Measurements from ENCODE around the gene TGM5.
"Not testable (repeated sequence)": the region's sequence is repeated elsewhere in the genome, so short reads cannot be mapped to it uniquely, and the experiment has no call there.

The TGM5 gene

DNA sequence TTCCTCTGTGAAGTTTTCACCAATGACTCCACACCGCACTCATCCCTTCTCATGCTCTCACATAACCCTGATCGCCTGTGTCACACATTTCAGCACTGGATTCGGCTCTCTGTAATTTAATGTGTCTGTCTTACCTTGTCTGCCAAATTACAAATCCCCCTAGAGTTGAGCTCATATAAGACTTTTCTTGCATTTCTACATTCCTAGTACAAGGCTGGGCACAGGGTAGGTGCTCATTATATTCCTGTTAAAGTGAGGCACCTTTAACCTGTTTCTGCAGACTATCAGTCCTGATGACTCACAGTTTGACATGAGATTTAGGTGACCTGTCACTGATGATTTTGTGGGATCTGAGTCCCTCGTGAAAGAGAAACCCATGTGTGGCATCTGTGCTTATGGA, 22.6 kb downstream of the TGM5 start:
- no peak for DNase-seq

DNA sequence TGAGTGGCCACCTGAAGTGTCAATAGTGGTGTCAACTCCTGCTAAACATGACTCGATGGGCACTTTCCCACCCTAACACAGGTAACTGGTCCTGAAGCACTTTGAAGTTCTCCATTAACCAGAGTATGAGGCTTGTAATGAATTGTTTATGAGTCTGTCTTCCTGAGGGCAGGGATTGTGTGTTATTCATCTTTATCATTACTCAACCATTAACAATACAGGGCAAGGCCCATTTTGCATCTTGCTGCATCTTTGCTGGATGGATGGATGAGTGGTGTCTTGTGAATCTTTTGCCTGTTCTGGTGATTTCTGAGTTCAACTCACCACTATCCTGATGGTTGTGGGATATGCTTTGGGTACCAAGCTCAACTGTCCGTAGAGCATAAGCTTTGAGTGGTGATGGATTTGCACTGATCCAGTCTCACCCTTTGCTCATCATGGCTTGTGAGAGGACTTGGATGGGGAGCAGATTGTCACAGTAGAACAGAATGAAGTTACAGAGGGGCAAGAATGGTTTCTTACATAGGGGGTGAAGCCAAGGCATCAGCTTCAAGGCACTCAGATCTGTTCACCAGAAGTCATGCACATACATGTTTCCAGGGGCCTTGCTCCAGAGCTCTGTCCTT, 23.6 kb downstream of the TGM5 start:
- no peak for DNase-seq

DNA sequence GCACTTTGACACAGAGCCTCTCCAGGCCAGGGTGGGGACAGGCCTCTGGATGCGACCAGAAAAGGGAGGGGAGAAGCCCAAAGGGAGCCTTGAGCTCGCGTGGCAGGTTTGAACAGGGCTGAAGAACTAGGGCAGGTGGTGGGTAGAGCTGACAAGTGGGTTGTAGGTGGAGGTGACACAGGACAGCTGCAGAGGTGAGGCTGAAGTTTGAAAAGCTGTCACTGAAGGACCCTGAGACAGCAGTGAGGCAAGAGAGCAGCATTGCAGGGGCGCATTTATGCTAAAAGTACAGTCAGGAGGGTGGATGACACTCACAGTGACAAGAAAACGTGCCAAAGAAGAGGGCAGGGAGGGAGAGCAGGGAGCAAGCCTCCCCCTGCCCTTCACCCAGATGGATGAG, 24.1 kb downstream of the TGM5 start:
- DNase-seq, result no peak

DNA sequence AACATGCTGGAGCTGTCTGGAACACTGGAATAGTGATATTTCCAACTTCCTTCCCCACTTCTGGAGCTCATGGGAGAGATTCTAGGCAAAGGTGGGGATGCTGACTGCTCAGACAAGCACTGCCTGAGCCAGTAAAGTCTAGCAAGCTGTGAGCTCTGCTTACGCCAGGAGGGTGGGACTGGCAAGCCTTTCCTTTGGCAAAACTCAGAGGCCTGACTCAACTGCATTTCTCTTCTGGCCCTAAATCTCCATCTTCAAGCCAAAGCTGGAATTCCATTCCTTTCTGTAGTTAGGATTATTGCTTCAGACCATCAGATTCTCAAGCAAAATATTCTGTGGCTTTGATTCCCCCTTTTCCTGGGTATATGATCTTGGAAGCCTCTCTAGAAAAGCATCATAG, 25.6 kb downstream of the TGM5 start:
- DNase-seq, result no peak

DNA sequence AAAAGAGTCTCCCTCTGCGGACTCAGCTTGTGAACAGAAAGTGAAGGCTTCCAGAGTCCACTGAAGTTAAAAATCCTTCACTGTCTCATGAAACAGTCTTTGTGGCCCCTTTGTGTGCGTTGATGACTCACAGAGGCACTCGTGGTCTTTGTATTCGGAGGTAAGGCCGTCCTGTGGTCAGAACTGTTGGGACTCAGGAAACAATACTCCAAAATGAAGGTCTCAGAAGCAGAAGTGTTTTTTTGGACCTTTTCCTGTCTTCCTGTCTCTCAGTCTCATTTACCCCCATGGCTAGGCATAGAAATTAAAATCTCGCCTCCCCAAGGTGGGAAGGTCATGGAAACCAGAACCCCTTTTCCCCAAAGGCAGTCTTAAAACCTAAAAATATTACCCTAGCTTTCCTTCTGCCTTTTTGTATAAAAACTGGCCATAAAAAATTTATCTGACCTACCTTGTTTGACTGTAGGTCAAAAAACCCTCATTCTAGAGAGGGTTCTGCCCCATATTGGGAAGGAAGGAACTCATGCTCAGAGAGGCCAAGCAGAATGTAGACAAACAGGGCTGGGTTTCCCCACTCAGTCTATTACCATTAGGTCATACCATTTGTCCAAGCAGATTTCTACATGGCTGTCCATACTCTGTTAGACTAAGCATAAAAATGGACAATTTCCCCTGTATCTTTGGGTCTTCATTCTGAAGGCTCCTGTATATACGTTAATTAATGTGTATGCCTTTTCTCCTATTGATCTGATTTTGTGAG, 26.8 kb downstream of the TGM5 start:
- peak; percentile 84 for DNase-seq

DNA sequence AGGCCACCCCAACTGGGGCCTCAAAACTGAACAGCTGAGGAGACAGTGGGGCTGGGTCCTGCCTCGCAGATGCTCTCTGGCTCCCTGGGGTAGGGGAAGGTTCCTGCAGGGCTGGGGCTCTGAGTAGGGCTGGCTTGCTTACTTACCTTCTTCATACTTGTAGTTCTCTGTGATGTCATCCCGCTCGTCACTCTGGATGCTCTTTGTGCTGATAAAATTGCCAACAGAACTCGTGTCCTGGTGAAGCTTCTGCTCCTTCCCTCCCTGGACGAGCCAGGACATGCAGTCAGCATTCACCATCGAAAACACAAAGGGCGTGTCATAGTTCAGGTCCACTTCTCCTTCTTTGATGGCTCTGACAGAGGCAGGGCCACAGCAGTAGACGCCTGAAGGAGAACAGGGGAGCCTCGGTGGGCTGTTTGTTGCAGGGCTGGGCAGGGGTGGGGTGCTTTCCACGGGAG, 28.0 kb downstream of the TGM5 start:
- peak; percentile 33 for DNase-seq

DNA sequence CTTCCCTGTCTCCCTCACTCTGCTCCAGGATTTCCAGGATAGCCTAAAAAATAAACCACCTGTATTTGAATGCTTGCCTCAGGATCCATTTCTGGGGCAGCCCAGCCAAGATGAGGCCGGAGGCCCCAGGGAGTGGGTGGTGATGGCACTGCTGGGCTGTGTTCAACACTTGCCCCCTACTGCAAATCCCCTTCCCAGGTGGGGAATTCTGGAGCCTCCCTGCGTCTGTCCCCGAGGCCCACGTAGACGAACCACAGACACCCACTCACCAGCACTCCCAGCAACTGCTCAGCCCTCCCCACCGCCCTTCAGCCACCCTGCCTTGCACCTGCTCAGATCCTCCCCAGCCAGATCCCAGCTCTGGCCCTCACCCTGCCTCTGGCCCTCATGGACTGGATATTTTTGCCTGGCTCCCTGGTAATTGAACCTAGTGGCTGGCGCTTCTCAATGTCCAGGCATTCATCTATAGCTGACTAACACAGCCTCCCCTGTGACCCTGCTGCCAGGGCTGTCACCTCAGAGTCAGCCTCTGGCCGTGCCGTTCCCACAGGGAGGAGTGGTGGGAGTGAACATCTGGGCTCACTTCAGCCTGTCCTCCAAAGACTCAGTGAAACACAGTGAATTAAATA, 28.8 kb downstream of the TGM5 start:
- DNase-seq, result no peak

DNA sequence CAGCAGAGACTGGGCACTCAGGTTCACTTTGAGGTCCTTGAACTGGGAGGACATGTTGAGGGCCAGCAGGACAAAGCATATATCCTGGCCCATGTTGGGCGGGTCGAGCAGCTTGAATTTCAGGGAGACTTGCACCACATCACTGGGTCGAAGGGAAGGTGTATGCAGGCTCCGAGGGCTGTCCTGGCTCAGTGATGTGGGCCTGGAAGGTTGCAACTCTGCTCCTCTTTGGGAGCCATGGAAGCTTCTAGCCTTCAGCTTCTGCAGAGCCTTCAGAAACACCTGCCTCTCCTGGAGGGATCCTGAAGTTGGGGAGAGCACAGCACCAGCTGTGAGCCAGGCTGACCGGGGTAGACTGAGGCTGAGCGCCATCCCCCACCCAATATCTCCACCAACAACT, 31.2 kb downstream of the TGM5 start:
- no peak for DNase-seq

DNA sequence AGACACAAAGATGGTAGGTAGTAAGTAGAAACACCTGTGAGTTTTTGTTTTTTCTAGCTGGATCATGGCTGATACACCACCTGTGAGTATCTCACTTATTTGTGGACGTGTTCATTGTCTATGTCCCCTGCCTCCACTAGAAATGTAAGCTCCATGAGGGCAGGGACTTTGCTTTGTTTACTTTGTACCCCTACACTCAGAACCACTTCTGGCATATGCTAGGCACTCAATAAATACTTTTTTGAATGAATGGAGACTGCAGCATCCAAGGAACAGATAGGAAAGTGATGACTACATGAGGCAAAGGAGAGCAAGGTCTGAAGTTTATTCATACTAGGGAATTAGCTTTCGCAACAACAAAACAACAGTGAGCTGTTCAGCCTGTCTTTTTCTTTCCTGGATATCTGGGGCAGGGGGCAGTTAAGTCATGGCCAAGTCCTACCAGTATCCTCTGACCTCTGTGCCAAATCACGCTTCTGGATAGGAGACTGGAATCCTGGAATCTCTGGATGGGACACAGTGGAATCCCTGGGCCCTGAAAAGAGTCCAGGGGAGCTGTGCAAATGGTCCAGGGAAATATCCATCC, 34.3 kb downstream of the TGM5 start:
- DNase-seq, result no peak

DNA sequence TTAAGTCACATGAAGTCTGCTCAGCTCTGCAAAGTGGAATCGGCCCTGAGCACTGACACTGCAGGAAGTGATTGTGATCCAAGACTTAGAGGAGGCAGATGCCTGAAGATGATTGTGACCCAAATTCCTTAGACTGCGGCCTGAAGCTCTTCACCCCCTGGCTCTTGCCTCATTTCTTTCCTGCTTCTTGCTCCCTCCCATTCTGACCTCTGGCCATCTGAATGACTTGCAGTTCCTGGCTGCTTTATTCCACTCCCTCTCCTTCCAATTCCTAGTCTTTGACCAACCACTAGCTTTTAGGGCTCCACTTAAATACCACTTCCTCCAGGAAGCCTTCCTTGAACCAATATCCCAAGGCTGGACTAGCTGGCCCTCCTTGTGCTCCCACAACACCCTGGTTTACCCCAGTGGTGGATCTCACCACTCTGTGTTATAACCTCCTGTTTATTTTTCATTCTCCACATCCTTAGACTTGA, 36.0 kb downstream of the TGM5 start:
- DNase-seq, result peak; percentile 63

DNA sequence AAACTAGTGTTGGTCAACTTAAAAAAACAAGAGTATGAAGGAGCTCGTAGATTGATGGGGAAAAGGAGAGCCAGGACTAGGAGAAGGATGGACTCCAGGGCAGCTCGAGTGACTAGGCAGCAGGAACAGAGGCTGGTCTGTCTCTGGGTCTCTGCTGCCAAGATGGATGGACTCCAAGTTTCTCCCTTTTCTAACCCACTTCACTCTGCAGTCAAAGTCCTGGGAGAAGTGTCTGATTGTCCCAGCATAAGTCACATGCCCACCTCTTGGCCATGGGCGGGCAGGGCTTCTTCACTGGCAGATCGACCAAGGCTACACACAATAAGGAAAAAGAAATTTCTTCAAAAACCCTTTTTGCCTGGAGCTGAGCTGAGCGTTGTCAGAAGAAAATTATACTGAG, 36.8 kb downstream of the TGM5 start:
- DNase-seq, result no peak

DNA sequence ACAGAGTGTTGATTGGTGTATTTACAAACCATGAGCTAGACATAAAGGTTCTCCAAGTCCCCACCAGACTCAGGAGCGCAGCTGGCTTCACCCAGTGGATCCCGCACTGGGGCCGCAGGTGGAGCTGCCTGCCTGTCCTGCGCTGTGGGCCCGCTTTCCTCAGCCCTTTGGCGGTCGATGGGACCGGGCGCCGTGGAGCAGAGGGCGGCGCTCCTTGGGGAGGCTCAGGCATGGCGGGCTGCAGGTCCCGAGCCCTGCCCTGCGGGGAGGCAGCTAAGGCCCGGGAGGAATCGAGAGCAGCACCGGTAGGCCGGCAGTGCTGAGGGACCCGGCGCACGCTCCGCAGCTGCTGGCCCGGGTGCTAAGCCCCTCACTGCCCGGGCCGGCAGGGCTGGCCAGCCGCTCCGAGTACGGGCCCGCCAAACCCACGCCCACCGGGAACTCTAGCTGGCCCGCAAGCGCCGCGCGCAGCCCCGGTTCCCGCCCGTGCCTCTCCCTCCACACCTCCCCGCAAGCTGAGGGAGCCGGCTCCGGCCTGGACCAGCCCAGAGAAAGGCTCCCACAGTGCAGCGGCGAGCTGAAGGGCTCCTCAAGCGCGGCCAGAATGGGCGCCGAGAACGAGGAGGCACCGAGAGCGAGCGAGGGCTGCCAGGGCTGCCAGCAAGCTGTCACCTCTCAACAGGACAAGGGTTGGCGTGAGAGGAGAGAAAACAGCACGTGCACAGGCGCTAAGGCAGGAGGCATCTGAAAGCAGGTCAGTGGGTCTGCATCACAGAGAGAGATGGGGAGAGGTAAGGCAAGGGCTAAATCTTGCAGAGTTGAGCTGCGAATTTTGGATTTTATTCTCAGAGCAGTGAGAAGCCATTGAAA, 40.1 kb downstream of the TGM5 start:
- no peak for DNase-seq

DNA sequence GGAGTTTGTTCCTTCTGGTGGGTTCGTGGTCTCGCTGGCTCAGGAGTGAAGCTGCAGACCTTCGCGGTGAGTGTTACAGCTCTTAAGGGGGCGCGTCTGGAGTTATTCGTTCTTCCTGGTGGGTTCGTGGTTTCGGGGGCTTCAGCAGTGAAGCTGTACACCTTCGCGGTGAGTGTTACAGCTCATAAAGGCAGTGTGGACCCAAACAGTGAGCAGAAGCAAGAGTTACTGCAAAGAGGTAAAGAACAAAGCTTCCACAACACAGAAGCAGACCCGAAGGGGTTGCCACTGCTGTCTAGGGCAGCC, 40.8 kb downstream of the TGM5 start:
- DNase-seq, result not testable (repeated sequence)

DNA sequence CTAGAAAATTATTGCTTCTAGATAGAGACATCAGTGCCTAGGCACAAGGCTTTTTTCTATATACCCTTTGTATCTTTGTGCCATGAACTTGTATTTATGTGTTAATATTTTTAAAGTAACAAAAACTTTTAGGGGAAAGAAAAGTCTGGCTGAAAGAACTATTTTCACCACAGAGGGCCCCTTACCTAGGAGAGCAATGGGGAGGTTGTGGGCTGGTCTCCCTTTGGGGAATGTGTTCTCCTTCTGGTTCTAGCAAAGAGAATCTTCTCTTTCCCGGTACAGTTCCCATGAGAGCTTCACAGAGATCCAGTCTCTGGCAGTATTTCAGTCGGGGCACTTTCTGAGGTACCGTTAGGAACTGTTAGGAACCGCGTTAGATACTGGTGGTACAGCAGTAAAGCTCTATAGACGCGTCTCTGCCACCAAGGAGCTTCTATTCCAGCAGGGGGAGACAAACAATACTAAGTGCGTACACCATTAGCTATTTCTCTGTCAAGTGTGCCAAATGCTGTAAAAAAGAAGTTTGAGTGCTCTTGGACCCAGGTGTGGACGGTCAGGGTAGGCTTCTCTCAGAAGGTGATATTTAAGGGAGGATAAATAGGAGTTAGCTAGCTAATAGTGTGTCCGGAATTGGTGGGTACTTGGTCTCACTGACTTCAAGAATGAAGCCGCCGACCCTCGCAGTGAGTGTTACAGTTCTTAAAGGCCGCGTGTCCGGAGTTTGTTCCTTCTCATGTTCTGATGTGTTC, 41.4 kb downstream of the TGM5 start:
- DNase-seq, result peak; percentile 94

DNA sequence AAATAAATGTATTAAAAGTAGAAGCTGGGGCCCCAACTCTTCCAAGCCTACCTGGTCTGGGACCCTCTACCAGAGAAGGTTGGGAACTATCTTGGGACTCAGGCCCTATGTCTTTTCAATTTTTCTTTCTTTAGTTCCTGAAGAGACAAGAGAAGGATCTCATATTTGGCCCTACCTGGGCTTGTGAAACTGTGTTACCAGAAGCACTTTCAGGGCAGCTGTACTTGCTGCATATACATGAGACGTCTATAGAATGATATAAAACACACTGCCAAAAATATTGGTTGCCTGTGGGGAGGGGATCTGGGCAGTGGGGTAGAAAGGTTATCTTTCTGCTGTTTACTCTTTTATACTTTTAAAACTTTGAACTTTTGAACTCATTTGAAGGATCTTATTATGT, 45.3 kb downstream of the TGM5 start:
- DNase-seq, result no peak

DNA sequence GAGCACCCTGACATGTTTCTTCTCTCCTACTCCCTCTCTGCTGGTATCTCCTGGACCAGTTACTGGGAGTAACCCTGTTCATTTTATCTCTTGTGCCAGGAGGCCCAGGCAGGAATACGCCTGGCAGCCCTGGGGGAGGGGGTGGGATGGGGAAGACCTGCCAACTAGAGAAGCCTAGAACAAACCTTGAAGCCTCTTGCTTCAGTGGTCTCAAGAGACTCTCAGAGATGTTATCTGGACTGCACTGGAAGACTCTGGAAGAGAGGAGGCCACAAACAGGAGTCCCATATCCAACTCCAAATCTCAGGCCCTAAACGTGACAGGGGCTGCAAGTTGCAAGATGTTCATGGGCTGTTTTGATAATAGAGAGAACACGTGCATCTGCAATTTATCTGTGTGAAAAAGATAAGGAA, 45.7 kb downstream of the TGM5 start, which contains the start of gene EPB42:
TSS of gene EPB42 (minus strand) at position 28 of the 413 bp plus-strand sequence. CDS start 193 bp downstream, outside the sequence.
- peak; percentile 94 for DNase-seq

DNA sequence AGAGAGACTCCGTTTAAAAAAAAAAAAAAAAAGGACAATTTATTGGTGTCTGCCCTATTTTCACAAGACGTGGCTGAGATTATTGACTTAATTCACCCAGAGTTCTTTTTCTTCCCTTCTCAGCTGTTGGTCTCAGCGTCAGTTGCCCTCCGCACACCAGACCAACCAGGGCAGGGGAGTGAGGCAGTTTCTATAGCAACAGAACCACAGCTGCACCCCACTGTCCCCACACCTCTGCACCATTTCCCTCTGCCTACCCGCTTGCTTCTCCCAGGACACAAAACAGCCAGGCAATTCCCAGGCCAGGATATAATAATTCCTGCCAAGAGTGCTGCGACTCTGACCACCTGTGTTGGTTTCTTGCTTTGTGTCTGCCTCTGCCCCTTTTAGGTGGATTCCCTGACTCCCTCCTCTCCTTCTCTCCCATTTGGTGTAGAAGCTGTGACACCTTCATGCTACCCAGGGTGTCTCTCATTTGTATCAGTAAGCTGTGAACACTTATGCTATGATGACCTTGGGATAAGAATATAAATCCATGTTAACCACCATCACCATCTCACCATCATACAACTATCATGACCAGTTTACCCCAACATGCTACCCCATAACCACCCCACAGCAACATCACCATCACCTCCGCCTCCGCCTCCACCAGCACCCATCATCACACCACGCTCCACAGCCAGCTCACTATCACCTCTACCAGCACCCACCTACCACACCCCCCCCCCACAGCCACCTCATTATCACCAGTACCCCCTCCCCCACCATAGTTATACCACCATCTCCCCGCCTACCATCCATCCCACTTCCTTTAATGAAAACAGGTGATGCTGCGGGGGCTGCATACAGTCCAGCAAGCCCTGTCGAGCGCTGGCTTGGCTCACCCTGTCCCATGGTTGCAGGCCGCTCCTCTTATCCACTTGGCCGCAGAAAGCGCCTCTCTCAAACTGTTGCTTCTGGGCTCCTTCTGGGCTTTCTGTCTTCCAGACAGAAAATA, 46.5 kb downstream of the TGM5 start:
- DNase-seq, result no peak

DNA sequence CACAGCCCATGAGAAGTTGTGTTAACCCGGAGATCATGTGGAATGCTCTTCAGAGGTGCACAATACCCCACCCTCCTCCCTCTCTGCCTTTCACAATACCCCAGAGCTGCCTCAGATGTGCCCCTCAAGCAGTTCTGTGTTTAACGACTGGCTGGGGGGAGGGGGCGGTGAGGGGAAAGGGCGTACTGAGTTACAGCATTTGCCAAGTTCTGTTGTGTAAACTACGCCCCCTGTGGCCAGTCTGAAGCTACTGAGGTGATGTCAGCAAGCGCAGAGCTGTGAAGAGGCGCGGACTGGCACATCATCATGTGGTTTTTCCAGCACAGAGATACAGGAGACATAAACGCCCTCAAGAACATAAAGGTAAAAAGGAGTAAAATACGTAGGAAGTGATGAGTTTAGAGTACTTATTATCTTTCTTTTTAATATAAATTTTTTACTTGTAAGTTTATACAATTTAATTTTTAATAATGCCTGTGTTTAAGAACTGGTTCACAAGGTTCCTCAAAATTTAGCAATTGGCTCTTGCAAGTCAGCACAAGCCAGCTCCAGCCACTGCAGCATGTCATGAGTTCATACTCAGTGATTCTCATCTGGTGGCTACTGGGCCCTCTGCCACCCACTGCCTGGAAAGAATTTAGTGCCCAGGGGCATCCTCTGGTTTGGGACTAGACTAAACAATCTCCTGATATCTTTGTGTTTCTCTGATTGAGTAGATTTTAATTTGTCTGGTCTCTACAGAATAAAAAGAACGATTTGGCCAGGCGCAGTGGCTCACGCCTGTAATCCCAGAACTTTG, 47.6 kb downstream of the TGM5 start:
- peak; percentile 83 for DNase-seq

DNA sequence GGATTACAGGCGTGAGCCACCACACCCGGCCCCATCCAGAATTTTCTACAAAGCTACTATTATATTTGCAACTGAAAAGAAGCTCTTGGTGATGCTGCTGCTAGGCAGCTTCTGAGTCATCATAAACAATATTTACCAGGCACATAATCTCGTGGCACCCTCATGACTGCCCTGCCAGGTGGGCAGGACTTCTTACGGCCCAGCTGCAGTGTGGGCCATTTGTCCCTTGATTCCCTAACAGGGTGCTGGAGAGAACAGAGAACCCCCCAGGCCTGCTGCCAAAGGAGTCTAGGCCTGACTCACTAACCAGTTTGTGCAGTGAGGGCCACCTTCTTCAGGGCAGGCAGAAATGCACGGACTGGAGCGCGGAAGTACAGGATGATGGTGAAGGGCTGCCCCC, 50.8 kb downstream of the TGM5 start:
- no peak for DNase-seq
